SK-N-SH treated with all-trans-retinoic acid at 6 μM for 48 hours (cell line): ENCODE data around the gene ZNF653.

Experiments used
- ATAC-seq: fragments of 200-7000 bp; cut with Tn5 transposase; 3 replicates; pipeline ENCODE4 v1.9.1; 2020; ENCODE audit warnings: mild to moderate bottlenecking, moderate library complexity
- ARNTL ChIP-seq: fragments of 450-650 bp; formaldehyde crosslinking; IDR thresholded peaks from 2 replicates; pipeline ENCODE4 v1.5.0; 2020; ENCODE audit warnings: low read depth, mild to moderate bottlenecking, moderate library complexity, borderline replicate concordance
- BACH2 ChIP-seq: fragments of 250-450 bp; sonication (Bioruptor Pico); IDR thresholded peaks from 2 replicates; pipeline ENCODE4 v1.9.0; 2021; ENCODE audit warnings: mild to moderate bottlenecking, borderline replicate concordance
- CSDC2 ChIP-seq: fragments of 250-450 bp; sonication (Bioruptor Pico); IDR thresholded peaks from 2 replicates; pipeline ENCODE4 v1.5.0; 2020; ENCODE audit warnings: mild to moderate bottlenecking, moderate library complexity
- ESRRG ChIP-seq: fragments of 250-450 bp; sonication (Bioruptor Pico); IDR thresholded peaks from 2 replicates; pipeline ENCODE4 v1.6.1; 2021; ENCODE audit warnings: mild to moderate bottlenecking
- GLIS3 ChIP-seq: fragments of 250-450 bp; sonication (Bioruptor Pico); IDR thresholded peaks from 2 replicates; pipeline ENCODE4 v1.5.0; 2020; ENCODE audit warnings: mild to moderate bottlenecking, moderate library complexity
- ISL1 ChIP-seq: fragments of 250-450 bp; sonication (Bioruptor Pico); IDR thresholded peaks from 2 replicates; pipeline ENCODE4 v2.1.2; 2022; ENCODE audit warnings: mild to moderate bottlenecking, moderate library complexity
- OSR1 ChIP-seq: fragments of 250-450 bp; sonication (Bioruptor Pico); IDR thresholded peaks from 2 replicates; pipeline ENCODE4 v1.8.0; 2022; ENCODE audit warnings: moderate library complexity, mild to moderate bottlenecking, inconsistent platforms
- PATZ1 ChIP-seq: fragments of 250-450 bp; sonication (Bioruptor Pico); IDR thresholded peaks from 2 replicates; pipeline ENCODE4 v1.8.0; 2020; ENCODE audit warnings: mild to moderate bottlenecking, moderate library complexity, borderline replicate concordance
- POU6F1 ChIP-seq: fragments of 250-450 bp; sonication (Bioruptor Pico); IDR thresholded peaks from 2 replicates; pipeline ENCODE4 v1.8.0; 2021; ENCODE audit warnings: low read depth, mild to moderate bottlenecking, moderate library complexity, borderline replicate concordance
- PPARA ChIP-seq: fragments of 250-450 bp; sonication (Bioruptor Pico); IDR thresholded peaks from 2 replicates; pipeline ENCODE4 v1.5.0; 2020; ENCODE audit warnings: mild to moderate bottlenecking, borderline replicate concordance
- RARB ChIP-seq: fragments of 250-450 bp; sonication (Bioruptor Pico); IDR thresholded peaks from 2 replicates; pipeline ENCODE4 v1.8.0; 2021; ENCODE audit warnings: mild to moderate bottlenecking, moderate library complexity
- SNAI2 ChIP-seq: fragments of 250-450 bp; sonication (Bioruptor Pico); IDR thresholded peaks from 2 replicates; pipeline ENCODE4 v1.5.0; 2020; ENCODE audit warnings: mild to moderate bottlenecking, moderate library complexity
- TCF4 ChIP-seq: fragments of 250-450 bp; sonication (Bioruptor Pico); IDR thresholded peaks from 2 replicates; pipeline ENCODE4 v1.8.0; 2021; ENCODE audit warnings: mild to moderate bottlenecking, moderate library complexity, borderline replicate concordance
- TOX ChIP-seq: fragments of 250-450 bp; sonication (Bioruptor Pico); IDR thresholded peaks from 2 replicates; pipeline ENCODE4 v1.8.0; 2021; ENCODE audit warnings: mild to moderate bottlenecking, moderate library complexity, borderline replicate concordance
- ZC3H10 ChIP-seq: fragments of 250-450 bp; sonication (Bioruptor Pico); IDR thresholded peaks from 2 replicates; pipeline ENCODE4 v1.5.1; 2021; ENCODE audit warnings: mild to moderate bottlenecking, moderate library complexity
- ZFP3 ChIP-seq: fragments of 250-450 bp; sonication (Bioruptor Pico); IDR thresholded peaks from 2 replicates; pipeline ENCODE4 v1.5.0; 2020; ENCODE audit warnings: mild to moderate bottlenecking, moderate library complexity
- ZFP30 ChIP-seq: fragments of 450-650 bp; formaldehyde crosslinking; IDR thresholded peaks from 2 replicates; pipeline ENCODE4 v1.5.0; 2022; ENCODE audit warnings: mild to moderate bottlenecking, moderate library complexity
- ZNF565 ChIP-seq: fragments of 450-650 bp; formaldehyde crosslinking; conservative IDR thresholded peaks from 2 replicates; pipeline ENCODE4 v1.5.0; 2020; ENCODE audit warnings: low read depth, mild to moderate bottlenecking, moderate library complexity
- ZNF70 ChIP-seq: fragments of 450-650 bp; formaldehyde crosslinking; IDR thresholded peaks from 2 replicates; pipeline ENCODE4 v1.5.0; 2020; ENCODE audit warnings: mild to moderate bottlenecking, moderate library complexity
- ZNF8 ChIP-seq: fragments of 450-650 bp; formaldehyde crosslinking; IDR thresholded peaks from 2 replicates; pipeline ENCODE4 v1.5.0; 2020; ENCODE audit warnings: mild to moderate bottlenecking, moderate library complexity
- TF ChIP-seq, protein P1 (sequence below): fragments of 250-450 bp; sonication (Bioruptor Pico); IDR thresholded peaks from 2 replicates; pipeline ENCODE4 v1.5.0; 2020; ENCODE audit warnings: mild to moderate bottlenecking, moderate library complexity
- TF ChIP-seq, protein P2 (sequence below): fragments of 250-450 bp; sonication (Bioruptor Pico); IDR thresholded peaks from 2 replicates; pipeline ENCODE4 v1.5.1; 2020; ENCODE audit warnings: low read depth, mild to moderate bottlenecking, moderate library complexity
- TF ChIP-seq, protein P3 (sequence below): fragments of 250-450 bp; sonication (Bioruptor Pico); IDR thresholded peaks from 2 replicates; pipeline ENCODE4 v1.5.1; 2021; ENCODE audit warnings: mild to moderate bottlenecking, moderate library complexity

Gene ZNF653

GRCh38 chr19:11534948-11535347 lies 29.3 kb upstream of the ZNF653 start:
- TF ChIP-seq ZFP3 (CRISPR knock-in tag): no peak
- TF ChIP-seq, protein P1, sequence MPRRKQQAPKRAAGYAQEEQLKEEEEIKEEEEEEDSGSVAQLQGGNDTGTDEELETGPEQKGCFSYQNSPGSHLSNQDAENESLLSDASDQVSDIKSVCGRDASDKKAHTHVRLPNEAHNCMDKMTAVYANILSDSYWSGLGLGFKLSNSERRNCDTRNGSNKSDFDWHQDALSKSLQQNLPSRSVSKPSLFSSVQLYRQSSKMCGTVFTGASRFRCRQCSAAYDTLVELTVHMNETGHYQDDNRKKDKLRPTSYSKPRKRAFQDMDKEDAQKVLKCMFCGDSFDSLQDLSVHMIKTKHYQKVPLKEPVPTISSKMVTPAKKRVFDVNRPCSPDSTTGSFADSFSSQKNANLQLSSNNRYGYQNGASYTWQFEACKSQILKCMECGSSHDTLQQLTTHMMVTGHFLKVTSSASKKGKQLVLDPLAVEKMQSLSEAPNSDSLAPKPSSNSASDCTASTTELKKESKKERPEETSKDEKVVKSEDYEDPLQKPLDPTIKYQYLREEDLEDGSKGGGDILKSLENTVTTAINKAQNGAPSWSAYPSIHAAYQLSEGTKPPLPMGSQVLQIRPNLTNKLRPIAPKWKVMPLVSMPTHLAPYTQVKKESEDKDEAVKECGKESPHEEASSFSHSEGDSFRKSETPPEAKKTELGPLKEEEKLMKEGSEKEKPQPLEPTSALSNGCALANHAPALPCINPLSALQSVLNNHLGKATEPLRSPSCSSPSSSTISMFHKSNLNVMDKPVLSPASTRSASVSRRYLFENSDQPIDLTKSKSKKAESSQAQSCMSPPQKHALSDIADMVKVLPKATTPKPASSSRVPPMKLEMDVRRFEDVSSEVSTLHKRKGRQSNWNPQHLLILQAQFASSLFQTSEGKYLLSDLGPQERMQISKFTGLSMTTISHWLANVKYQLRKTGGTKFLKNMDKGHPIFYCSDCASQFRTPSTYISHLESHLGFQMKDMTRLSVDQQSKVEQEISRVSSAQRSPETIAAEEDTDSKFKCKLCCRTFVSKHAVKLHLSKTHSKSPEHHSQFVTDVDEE (CRISPR knock-in tag): no peak
- no peak for TF ChIP-seq ZNF8
- TF ChIP-seq ESRRG (CRISPR knock-in tag): no peak
- TF ChIP-seq ARNTL (CRISPR knock-in tag): no peak
- TF ChIP-seq TCF4: no peak
- no peak for TF ChIP-seq ZC3H10
- TF ChIP-seq ISL1: no peak
- no peak for TF ChIP-seq GLIS3 (CRISPR knock-in tag)
- TF ChIP-seq PATZ1: no peak
- ATAC-seq: no peak

- TF ChIP-seq CSDC2 (CRISPR knock-in tag) (no peak), BACH2 (no peak), PATZ1 (no peak), GLIS3 (CRISPR knock-in tag) (no peak), TCF4 (no peak), PPARA (CRISPR knock-in tag) (no peak), OSR1 (CRISPR knock-in tag) (no peak), ESRRG (CRISPR knock-in tag) (no peak), SNAI2 (CRISPR knock-in tag) (no peak), RARB (CRISPR knock-in tag) (no peak), ZFP3 (CRISPR knock-in tag) (no peak), ZNF565 (CRISPR knock-in tag) (no peak)
- TF ChIP-seq, protein P2, sequence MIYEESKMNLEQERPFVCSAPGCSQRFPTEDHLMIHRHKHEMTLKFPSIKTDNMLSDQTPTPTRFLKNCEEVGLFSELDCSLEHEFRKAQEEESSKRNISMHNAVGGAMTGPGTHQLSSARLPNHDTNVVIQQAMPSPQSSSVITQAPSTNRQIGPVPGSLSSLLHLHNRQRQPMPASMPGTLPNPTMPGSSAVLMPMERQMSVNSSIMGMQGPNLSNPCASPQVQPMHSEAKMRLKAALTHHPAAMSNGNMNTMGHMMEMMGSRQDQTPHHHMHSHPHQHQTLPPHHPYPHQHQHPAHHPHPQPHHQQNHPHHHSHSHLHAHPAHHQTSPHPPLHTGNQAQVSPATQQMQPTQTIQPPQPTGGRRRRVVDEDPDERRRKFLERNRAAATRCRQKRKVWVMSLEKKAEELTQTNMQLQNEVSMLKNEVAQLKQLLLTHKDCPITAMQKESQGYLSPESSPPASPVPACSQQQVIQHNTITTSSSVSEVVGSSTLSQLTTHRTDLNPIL: no peak
- TF ChIP-seq, protein P3, sequence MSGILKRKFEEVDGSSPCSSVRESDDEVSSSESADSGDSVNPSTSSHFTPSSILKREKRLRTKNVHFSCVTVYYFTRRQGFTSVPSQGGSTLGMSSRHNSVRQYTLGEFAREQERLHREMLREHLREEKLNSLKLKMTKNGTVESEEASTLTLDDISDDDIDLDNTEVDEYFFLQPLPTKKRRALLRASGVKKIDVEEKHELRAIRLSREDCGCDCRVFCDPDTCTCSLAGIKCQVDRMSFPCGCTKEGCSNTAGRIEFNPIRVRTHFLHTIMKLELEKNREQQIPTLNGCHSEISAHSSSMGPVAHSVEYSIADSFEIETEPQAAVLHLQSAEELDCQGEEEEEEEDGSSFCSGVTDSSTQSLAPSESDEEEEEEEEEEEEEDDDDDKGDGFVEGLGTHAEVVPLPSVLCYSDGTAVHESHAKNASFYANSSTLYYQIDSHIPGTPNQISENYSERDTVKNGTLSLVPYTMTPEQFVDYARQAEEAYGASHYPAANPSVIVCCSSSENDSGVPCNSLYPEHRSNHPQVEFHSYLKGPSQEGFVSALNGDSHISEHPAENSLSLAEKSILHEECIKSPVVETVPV (CRISPR knock-in tag): no peak
- no peak for ATAC-seq
Measured at GRCh38 chr19:11534538-11534937, 28.9 kb upstream of the ZNF653 start.

- TF ChIP-seq, protein P3 (CRISPR knock-in tag): no peak
- TF ChIP-seq PPARA (CRISPR knock-in tag): no peak
- TF ChIP-seq TOX: no peak
- no peak for TF ChIP-seq TCF4
- no peak for TF ChIP-seq ZNF70 (CRISPR knock-in tag)
- no peak for TF ChIP-seq RARB (CRISPR knock-in tag)
- no peak for TF ChIP-seq POU6F1 (CRISPR knock-in tag)
- no peak for TF ChIP-seq CSDC2 (CRISPR knock-in tag)
- TF ChIP-seq GLIS3 (CRISPR knock-in tag): no peak
- TF ChIP-seq ESRRG (CRISPR knock-in tag): no peak
- no peak for TF ChIP-seq ZFP30 (CRISPR knock-in tag)
- TF ChIP-seq ZC3H10: no peak
- TF ChIP-seq BACH2: no peak
- TF ChIP-seq, protein P1 (CRISPR knock-in tag): no peak
- TF ChIP-seq, all 23 proteins: peak for 0
- peak; percentile 53 for ATAC-seq
Measured at GRCh38 chr19:11530432-11530831, 24.8 kb upstream of the ZNF653 start.
